K562 (cell line): ENCODE results near the gene SLC34A3. TPM values are rescaled to one million over a fixed set of nuclear protein-coding genes. Genes with fewer than 3 reads are reported as not detected.

Source experiments
- ATF2 ChIP-seq: sonication (generic); formaldehyde crosslinking; IDR thresholded peaks from 2 replicates; pipeline ENCODE4 v1.8.1; 2022; ENCODE audit warnings: missing genetic modification reagents
- BDP1 ChIP-seq: IDR thresholded peaks from 3 replicates; pipeline ENCODE4 v1.6.1; 2011; ENCODE audit not compliant: insufficient read length, insufficient read depth
- CBX5 ChIP-seq: IDR thresholded peaks from 2 replicates; pipeline ENCODE4 v1.6.1; 2014; ENCODE audit warnings: low read depth, borderline replicate concordance
- CEBPG ChIP-seq, 3 experiments: fragments of 200-800 bp in 1 of 3; sonication (Bioruptor generic) in 1 of 3; sonication (generic) in 1 of 3; formaldehyde crosslinking in 1 of 3; IDR thresholded peaks in 2 of 3; conservative IDR thresholded peaks in 1 of 3; 2 replicates each; pipeline versions ENCODE4 v1.6.1 to v1.8.0; 2016 to 2022; ENCODE audit warnings: missing compliant biosample characterization in 2 of 3, missing genetic modification characterization in 2 of 3, mild to moderate bottlenecking in 1 of 3, missing genetic modification reagents in 1 of 3
- CTCF ChIP-seq, 3 experiments: IDR thresholded peaks in 2 of 3; conservative IDR thresholded peaks in 1 of 3; 2 replicates each; pipeline ENCODE4 v1.5.1; 2011 to 2012; ENCODE audit warnings: low read length in 3 of 3, mild to moderate bottlenecking in 3 of 3, control low read depth in 2 of 3, improper control_type of control experiment in 1 of 3, inconsistent platforms in 1 of 3, low read depth in 1 of 3, mixed read lengths in 1 of 3, moderate library complexity in 1 of 3; ENCODE audit not compliant: insufficient read depth in 2 of 3
- HMG20A ChIP-seq: fragments of 450-650 bp; formaldehyde crosslinking; conservative IDR thresholded peaks from 2 replicates; pipeline ENCODE4 v1.4.0; 2020; ENCODE audit warnings: mild to moderate bottlenecking, mixed read lengths
- LARP7 ChIP-seq: fragments of 450-650 bp; IDR thresholded peaks from 2 replicates; pipeline ENCODE4 v1.6.1; 2016
- LEF1 ChIP-seq: fragments of 450-650 bp; IDR thresholded peaks from 2 replicates; pipeline ENCODE4 v1.6.1; 2016; ENCODE audit warnings: mild to moderate bottlenecking
- NFRKB ChIP-seq: fragments of 450-650 bp; IDR thresholded peaks from 2 replicates; pipeline ENCODE4 v1.6.1; 2016; ENCODE audit warnings: low read depth
- POLR2B ChIP-seq: fragments of 450-650 bp; IDR thresholded peaks from 2 replicates; pipeline ENCODE4 v1.6.1; 2018; ENCODE audit warnings: low read depth; ENCODE audit not compliant: partially characterized antibody
- PRMT5 ChIP-seq: sonication (generic); formaldehyde crosslinking; IDR thresholded peaks from 2 replicates; pipeline ENCODE4 v1.5.0; 2020; ENCODE audit warnings: missing genetic modification reagents
- RB1 ChIP-seq: fragments of 450-650 bp; IDR thresholded peaks from 2 replicates; pipeline ENCODE4 v1.6.1; 2017; ENCODE audit warnings: low read depth, mild to moderate bottlenecking
- RBM22 ChIP-seq: fragments of 200-400 bp; formaldehyde crosslinking; IDR thresholded peaks from 2 replicates; pipeline ENCODE4 v1.6.1; 2018; ENCODE audit warnings: low read length, low read depth; ENCODE audit not compliant: poor library complexity, severe bottlenecking
- SOX6 ChIP-seq: fragments of 450-650 bp; IDR thresholded peaks from 2 replicates; pipeline ENCODE4 v1.6.1; 2014; ENCODE audit warnings: mild to moderate bottlenecking
- SRF ChIP-seq, 2 experiments: fragments of 250-450, 450-650 bp in 1 of 2; sonication (Bioruptor Pico) in 1 of 2; sonication (generic) in 1 of 2; formaldehyde crosslinking; IDR thresholded peaks; 2 replicates each; pipeline versions ENCODE4 v1.5.0 to v1.5.1; 2020 to 2022; ENCODE audit warnings: mild to moderate bottlenecking in 1 of 2, missing genetic modification reagents in 1 of 2
- TCF3 ChIP-seq: sonication (generic); formaldehyde crosslinking; IDR thresholded peaks from 2 replicates; pipeline ENCODE4 v1.4.0; 2020; ENCODE audit warnings: mild to moderate bottlenecking, missing genetic modification reagents
- TOE1 ChIP-seq, 2 experiments: fragments of 450-650 bp in 1 of 2; sonication (generic) in 1 of 2; formaldehyde crosslinking in 1 of 2; IDR thresholded peaks; 2 replicates each; pipeline versions ENCODE4 v1.7.1 to v1.8.0; 2016 to 2022; ENCODE audit warnings: borderline replicate concordance in 2 of 2, mild to moderate bottlenecking in 2 of 2, antibody characterized with exemption in 1 of 2, inconsistent platforms in 1 of 2, low read depth in 1 of 2, missing genetic modification reagents in 1 of 2, moderate library complexity in 1 of 2
- USF1 ChIP-seq: sonication (generic); formaldehyde crosslinking; IDR thresholded peaks from 2 replicates; pipeline ENCODE4 v1.9.0; 2022; ENCODE audit warnings: mild to moderate bottlenecking, missing genetic modification reagents
- WHSC1 ChIP-seq: IDR thresholded peaks from one replicate; pipeline ENCODE4 v1.6.1; 2012; ENCODE audit warnings: low read length, control low read depth, inconsistent platforms
- ZBTB33 ChIP-seq: sonication (generic); formaldehyde crosslinking; IDR thresholded peaks from 2 replicates; pipeline ENCODE4 v1.8.1; 2023; ENCODE audit warnings: mild to moderate bottlenecking, missing genetic modification reagents
- ZNF253 ChIP-seq: fragments of 250-450 bp; sonication (Bioruptor Pico); conservative IDR thresholded peaks from 2 replicates; pipeline ENCODE4 v1.6.1; 2021; ENCODE audit warnings: mild to moderate bottlenecking
- polyA plus RNA-seq, 8 experiments: library from polyadenylated mRNA; depleted of rRNA in 4 of 8; stranded (reverse) in 5 of 8; unstranded in 3 of 8; fragments of >200 nt; fragmentation: Nextera tagmentation in 2 of 8; fragmentation: Illumina TruSeq in 1 of 8; extraction: Ambion mirVana in 2 of 8; extraction: Trizol in 1 of 8; gene quantifications; 2 replicates each; pipeline versions ENCODE4 v1.2.1 to v1.2.3, GENCODE V29; 2011 to 2014; ENCODE audit warnings: inconsistent platforms in 1 of 8, missing spikeins in 1 of 8
- total RNA-seq, 7 experiments: library from RNA; depleted of rRNA in 6 of 7; stranded (reverse); fragments of >200 nt in 6 of 7; fragmentation: Illumina TruSeq in 2 of 7; extraction: Trizol in 2 of 7; gene quantifications; 2 replicates each; pipeline versions ENCODE4 v1.2.1 to v1.2.3, GENCODE V29; 2011 to 2021; ENCODE audit warnings: low replicate concordance in 1 of 7

SLC34A3 gene
- total and polyA plus RNA-seq, 9 of the 15 experiments (the other 6 are each of a cell fraction or from before 2014, with no cell fraction given) = not detected

GRCh38 chr9:137277329-137278041 is 46.8 kb downstream of the SLC34A3 start, which contains the start of gene TOR4A (continued):
- peak; percentile 63 to 81 (median 74) for TF ChIP-seq CTCF (IDR thresholded peaks at IDR 0.05 in 2 of 3, conservative IDR thresholded peaks at IDR 0.05 in 1 of 3; ENCODE audit: insufficient read depth in 2 of 3, low read depth in 1 of 3, low read length in 3 of 3)
- TF ChIP-seq ATF2 (CRISPR knock-in tag) = no peak
- no peak for TF ChIP-seq PRMT5 (CRISPR knock-in tag)
- no peak for TF ChIP-seq WHSC1
- TF ChIP-seq LARP7 = 0 out of 2 replicates have a peak, but pooled peaks have one; percentile 25
- TF ChIP-seq ZNF253 (CRISPR knock-in tag) = no peak
- peak; percentile 58 for TF ChIP-seq RBM22
- peak; percentile 83 for TF ChIP-seq LEF1
- peak; percentile 39; the same call in 1 of the 2 replicates for TF ChIP-seq SOX6
- no peak for TF ChIP-seq BDP1
- no peak for TF ChIP-seq CEBPG (CRISPR knock-in tag; IDR thresholded peaks at IDR 0.05)
- no peak for TF ChIP-seq CEBPG (tag; conservative IDR thresholded peaks at IDR 0.05 in 1 of 2, IDR thresholded peaks at IDR 0.05 in 1 of 2)
- TF ChIP-seq TCF3 (CRISPR knock-in tag) = no peak; the same call in 1 of the 2 replicates
- peak; percentile 78 for TF ChIP-seq POLR2B
- peak; percentile 32; the same call in 1 of the 2 replicates for TF ChIP-seq ZBTB33 (CRISPR knock-in tag)
- TF ChIP-seq CBX5 = peak; percentile 9; the same call in 1 of the 2 replicates
- TF ChIP-seq RB1 = peak; percentile 40
- TF ChIP-seq SRF (CRISPR knock-in tag; IDR thresholded peaks at IDR 0.05) = peak in 1 of 2 experiments; percentile 69; a peak in 2 of 4 replicates
- peak; percentile 54; the same call in 1 of the 2 replicates for TF ChIP-seq NFRKB
- TF ChIP-seq USF1 (CRISPR knock-in tag) = peak; percentile 14; the same call in 1 of the 2 replicates
- TF ChIP-seq TOE1 (IDR thresholded peaks at IDR 0.05; ENCODE audit: borderline replicate concordance) = 0 out of 2 replicates have a peak, but pooled peaks have one; percentile 52
- no peak for TF ChIP-seq TOE1 (CRISPR knock-in tag; IDR thresholded peaks at IDR 0.05; ENCODE audit: borderline replicate concordance, low read depth)
- no peak for TF ChIP-seq HMG20A (CRISPR knock-in tag)
